ENCODE data around the gene CACNA2D2.

The CACNA2D2 gene

DNA sequence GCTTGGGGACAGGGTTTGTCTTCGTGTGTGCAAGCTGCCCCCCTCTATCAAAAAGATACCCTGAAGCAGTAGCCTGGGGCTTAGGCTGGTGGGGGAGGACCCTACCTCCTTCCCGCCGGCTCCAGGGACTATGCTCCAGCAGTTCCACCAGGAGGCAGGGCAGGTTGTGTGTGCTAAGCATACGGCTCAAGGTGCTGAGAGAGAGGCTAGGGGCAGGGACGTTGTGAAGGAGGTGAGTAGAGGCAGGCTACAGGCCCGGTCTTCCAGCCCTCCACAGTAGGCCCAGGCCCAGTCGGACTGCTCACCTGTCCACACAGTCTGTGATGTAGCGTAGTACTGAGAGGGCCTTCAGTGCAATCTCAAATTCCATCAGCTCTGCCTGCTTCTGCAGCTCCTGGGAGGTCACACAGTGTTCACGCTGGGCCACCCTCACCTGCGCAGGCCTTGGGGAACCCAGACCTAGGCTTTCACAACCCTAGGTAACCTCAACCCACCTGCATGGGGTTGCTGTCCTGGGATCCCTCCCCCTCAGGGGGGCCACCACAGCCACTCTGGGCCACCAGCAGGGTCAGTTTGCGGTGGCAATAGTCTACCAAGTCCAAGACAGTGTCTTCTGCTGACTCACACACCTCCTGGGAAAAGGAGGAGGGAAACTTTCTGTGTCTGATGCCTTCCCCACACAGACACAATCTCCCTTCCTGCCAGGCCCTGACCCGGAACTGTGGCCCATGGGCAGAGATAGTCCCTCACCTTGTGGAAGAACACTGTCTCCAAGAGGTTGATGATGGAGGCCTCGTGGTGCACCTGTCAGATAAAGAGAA lies 160.4 kb downstream of the CACNA2D2 start:
- TF ChIP-seq, protein P1, sequence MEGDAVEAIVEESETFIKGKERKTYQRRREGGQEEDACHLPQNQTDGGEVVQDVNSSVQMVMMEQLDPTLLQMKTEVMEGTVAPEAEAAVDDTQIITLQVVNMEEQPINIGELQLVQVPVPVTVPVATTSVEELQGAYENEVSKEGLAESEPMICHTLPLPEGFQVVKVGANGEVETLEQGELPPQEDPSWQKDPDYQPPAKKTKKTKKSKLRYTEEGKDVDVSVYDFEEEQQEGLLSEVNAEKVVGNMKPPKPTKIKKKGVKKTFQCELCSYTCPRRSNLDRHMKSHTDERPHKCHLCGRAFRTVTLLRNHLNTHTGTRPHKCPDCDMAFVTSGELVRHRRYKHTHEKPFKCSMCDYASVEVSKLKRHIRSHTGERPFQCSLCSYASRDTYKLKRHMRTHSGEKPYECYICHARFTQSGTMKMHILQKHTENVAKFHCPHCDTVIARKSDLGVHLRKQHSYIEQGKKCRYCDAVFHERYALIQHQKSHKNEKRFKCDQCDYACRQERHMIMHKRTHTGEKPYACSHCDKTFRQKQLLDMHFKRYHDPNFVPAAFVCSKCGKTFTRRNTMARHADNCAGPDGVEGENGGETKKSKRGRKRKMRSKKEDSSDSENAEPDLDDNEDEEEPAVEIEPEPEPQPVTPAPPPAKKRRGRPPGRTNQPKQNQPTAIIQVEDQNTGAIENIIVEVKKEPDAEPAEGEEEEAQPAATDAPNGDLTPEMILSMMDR (IDR thresholded peaks at IDR 0.05; ENCODE audit: low read depth, low read length), result no peak
- in situ Hi-C loops (cut with HindIII; ENCODE audit: low sequenced_read_pairs), result no loop called here

GRCh38 chr3:50341996-50342650 lies 161.3 kb downstream of the CACNA2D2 start:
- TF ChIP-seq, protein P1 (IDR thresholded peaks at IDR 0.05; ENCODE audit: low read depth, low read length), result no peak
- H3K4me3 ChIP-seq (ENCODE audit: low read depth, low read length), result no peak overlapping the region
- in situ Hi-C loops (cut with HindIII; ENCODE audit: low sequenced_read_pairs), result no loop called here
- no peak for DNase-seq (ENCODE audit: low read depth, low spot score)

More for the DNA sequence above, 160.4 kb downstream of the CACNA2D2 start:
- no peak overlapping the region for H3K4me3 ChIP-seq (ENCODE audit: low read depth, low read length)
- DNase-seq (ENCODE audit: low read depth, low spot score), result no peak

GRCh38 chr3:50341537-50341936 lies 161.9 kb downstream of the CACNA2D2 start:
- peak overlapping the region; percentile 31 for H3K4me3 ChIP-seq (ENCODE audit: low read depth, low read length)
- in situ Hi-C loops (cut with HindIII; ENCODE audit: low sequenced_read_pairs), result no loop called here
- DNase-seq (ENCODE audit: low read depth, low spot score), result no peak

GRCh38 chr3:50340448-50341329 lies 162.7 kb downstream of the CACNA2D2 start, which contains the start of gene RASSF1:
Gene RASSF1, minus strand, starts transcription at chr3:50340836. Its CDS starts 31 bp downstream, at chr3:50340805.
- in situ Hi-C loops (cut with HindIII; ENCODE audit: low sequenced_read_pairs), result no loop called here
- no peak for DNase-seq (ENCODE audit: low read depth, low spot score)
- peak within 1 kb of the TSS; percentile 31 for H3K4me3 ChIP-seq (ENCODE audit: low read depth, low read length)
- TF ChIP-seq, protein P1 (IDR thresholded peaks at IDR 0.05; ENCODE audit: low read depth, low read length), result no peak

More at GRCh38 chr3:50341537-50341936, 161.9 kb downstream of the CACNA2D2 start:
- TF ChIP-seq, protein P1 (IDR thresholded peaks at IDR 0.05; ENCODE audit: low read depth, low read length), result no peak

DNA sequence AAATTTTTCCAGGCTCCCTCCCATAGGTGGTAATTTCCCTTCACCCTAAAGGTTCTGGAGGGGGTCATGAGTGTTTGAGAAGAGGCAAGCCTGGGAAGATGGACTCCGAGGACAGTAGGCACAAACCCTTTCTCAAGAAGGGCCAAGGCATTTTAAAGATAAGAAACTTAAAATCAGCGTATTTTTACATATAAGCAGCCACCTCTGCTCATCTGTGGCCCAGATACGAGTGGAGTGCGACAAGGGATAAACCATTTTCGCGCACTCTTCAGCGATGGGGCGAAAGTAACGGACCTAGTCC lies 163.3 kb downstream of the CACNA2D2 start:
- peak overlapping the region; percentile 31 for H3K4me3 ChIP-seq (ENCODE audit: low read depth, low read length)
- in situ Hi-C loops (cut with HindIII; ENCODE audit: low sequenced_read_pairs), result no loop called here
- DNase-seq (ENCODE audit: low read depth, low spot score), result no peak

More for the DNA sequence above, 163.3 kb downstream of the CACNA2D2 start:
- TF ChIP-seq, protein P1 (IDR thresholded peaks at IDR 0.05; ENCODE audit: low read depth, low read length), result no peak

All from astrocyte of the spinal cord (primary cell).